GM21619 (cell line): ENCODE measurements around the gene SLC17A7.
"Not testable (repeated sequence)": the region's sequence is repeated elsewhere in the genome, so short reads cannot be mapped to it uniquely, and the experiment has no call there.

Experiments
- ATAC-seq: cut with Tn5 transposase; IDR thresholded peaks from one replicate; pipeline ENCODE4 v1.9.1; 2021; ENCODE audit not compliant: unreplicated experiment

Gene SLC17A7

DNA sequence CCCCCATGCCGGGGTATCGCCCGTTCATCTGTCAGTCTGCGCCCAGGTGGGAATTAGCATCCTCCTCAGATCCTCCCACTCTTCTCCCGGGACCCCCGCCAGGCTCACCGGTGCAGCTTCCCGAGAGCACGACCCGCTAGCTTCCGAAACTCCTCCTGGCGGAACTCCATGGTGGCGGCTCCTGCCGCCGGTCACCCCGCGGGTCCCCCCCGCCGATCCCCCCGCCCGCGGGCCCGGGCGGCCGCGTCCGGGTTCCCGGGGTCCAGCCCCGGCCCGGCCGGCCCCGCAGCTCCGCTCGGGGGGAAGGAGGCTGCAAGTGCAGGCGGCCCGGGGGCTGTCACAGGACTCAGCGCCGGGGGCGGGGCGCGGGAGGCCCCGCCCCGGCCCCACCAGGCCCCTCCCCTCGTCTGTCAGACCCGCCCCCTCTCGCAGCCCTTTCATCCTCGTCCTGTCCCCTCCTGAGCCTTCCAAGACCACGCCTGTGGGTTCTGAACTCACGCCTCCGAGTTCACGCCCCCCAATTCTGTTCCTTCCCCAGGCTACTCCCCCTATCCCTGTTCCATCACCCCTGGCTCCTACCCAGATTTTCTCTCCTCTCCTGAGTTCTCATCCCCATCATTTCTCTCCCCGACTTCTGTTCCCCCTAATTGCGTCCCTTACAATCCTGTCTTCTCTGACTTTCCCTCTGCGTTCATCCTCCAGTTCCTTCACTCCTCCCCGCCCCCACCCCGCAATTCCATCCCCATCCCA, at the start of gene SLC17A7:
Gene SLC17A7 (minus strand): TSS at position 318 of the 750 bp plus-strand sequence. CDS start 148 bp downstream, at position 170.
- ATAC-seq: no peak

DNA sequence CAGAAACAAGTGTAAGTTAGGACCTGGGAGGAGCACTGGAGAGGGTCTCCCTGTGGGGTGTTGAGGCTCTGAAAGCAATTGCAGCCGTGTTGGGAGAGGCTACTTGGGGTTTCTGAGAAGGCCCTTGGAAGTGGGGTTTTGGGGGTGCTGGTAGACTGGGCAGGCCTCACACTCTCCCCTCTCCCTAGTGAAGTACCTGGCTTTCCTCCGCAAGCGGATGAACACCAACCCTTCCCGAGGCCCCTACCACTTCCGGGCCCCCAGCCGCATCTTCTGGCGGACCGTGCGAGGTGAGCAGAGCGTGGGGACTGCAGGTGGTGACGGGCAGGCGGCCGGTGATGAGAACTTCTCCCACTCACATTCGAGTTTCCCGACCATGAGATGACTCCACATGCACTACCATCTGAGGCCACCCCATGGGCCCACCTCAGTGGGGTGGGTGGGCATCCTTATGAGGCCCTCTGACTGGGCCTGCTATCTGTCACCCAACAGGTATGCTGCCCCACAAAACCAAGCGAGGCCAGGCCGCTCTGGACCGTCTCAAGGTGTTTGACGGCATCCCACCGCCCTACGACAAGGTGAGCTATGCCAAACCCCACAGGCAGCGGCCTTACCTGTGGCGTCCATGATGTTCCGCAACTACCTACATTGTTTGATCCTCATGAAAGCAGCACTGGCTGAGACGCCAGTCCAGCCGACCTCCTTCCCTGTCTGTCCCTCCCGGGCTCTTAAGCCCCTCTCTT, 49.1 kb upstream of the SLC17A7 start:
- ATAC-seq: no peak

DNA sequence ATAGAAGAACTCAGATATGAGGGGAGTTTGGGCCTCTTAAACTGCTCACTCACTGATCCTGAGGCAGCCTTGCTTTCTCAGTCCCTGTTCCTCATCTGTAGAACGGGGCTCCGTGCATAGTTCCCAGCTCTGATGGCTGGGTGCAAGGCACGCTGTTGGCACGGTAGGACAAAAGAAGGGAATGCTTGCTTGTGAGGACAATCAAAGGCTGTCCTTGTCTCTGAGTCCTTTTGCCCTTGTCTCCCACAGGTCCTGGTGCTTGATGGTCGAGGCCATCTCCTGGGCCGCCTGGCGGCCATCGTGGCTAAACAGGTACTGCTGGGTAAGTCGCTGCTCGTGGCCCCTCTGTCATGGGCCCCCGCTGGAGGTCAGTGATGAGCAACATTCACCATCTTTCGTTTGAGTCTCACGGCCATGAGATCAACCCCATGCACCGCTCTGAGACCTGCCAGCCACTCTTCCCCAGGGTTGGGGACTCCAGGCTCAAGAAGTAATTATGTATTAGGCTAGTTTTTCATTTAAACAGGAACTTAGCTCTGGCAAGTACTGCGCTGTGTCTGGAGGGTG, 48.4 kb upstream of the SLC17A7 start:
- ATAC-seq: no peak

GRCh38 chr19:49488863-49489537, 47.7 kb upstream of the SLC17A7 start:
- no peak for ATAC-seq

DNA sequence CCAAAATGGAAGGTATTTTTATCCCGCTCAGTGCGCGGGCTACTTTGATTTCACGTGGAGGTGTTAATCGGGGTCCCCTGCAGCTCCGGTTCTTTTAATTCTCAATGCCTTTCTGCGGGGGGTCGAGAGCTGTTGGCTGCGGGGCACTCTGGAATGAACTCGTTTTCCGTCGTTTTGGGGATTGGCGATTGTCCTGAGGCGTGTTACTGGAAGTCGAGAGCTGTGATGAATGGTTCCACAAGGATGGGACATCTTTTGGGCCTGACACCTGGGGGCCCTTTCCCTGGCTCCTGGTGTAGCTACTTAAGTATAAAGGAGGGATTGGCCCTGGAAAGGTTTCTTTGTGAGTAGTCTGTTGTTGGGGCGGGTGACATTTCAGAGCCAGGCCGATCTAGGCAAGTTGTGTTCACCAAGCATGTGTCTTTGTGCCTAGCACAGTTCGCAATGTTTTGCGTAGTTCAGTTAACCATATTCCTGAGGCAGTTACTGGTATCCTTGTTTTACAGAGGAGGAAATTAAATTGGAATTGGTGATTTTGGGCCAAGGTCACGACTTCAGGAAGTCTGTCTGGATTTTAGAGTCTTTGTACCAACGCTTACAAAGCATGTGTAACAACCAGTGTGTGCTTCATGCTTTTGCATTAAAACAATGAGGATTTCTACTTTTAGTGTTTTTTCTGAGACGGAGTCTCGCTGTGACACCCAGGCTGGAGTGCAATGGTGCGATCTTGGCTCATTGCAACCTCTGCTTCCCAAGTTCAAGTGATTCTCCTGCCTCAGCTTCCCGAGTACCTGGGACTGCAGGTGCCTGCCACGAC, 46.9 kb upstream of the SLC17A7 start:
- no peak for ATAC-seq

DNA sequence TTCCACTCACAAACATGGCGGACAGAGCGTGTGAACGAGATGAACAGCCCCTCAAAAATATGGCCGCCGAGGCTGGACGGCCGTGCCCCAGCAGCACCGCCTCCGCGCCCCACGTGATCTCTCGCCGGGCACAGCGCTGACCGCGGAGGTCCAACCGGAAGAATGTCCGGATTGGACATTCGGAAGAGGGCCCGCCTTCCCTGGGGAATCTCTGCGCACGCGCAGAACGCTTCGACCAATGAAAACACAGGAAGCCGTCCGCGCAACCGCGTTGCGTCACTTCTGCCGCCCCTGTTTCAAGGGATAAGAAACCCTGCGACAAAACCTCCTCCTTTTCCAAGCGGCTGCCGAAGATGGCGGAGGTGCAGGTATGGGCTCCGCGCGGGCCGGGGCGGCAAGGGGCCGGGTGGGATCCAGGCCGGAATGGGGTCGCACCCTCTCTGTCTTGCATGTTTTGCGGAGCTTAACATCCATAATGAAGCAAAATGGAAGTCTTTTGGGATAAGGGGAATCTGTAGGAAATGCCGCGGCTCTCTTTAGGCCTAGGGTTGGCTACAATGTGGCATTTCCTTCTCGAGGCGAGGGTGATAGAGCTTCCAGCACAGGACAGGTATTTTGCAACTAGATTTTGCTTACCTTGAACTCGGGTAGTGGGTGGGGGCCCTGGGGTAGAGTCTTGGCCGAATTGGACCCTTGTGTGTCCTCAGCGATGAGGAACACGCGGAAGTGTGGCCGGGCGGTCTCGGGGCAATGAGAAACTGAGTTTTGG, 46.1 kb upstream of the SLC17A7 start, which contains the start of gene RPL13A:
Gene RPL13A (plus strand): TSS at position 332 of the 769 bp plus-strand sequence. CDS start 22 bp downstream, at position 354.
- ATAC-seq: peak; percentile 84

- no peak for ATAC-seq
Observed at GRCh38 chr19:49486710-49487276, 45.5 kb upstream of the SLC17A7 start.

DNA sequence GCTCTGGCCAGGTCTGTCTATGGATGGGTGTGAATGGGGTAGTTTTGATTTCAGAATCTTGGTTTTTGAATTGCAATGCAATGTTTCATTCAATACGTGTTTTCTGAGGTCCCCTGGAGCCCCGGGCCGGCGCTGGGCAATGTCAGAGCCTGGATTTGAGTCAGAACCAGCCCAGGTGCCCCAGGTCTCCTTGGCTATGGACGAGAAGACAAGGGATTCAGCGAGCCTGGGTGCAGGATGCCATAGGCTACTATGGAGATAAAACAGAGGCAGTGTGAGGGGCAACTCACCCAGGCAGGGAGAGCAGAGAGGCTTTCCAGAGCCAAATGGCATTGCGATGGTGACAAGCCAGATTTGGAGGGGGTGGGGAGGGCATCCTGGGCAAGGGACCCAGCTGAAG, 44.9 kb upstream of the SLC17A7 start:
- ATAC-seq: no peak

GRCh38 chr19:49481020-49481683, 39.8 kb upstream of the SLC17A7 start:
- no peak for ATAC-seq

GRCh38 chr19:49479975-49480628, 38.8 kb upstream of the SLC17A7 start:
- no peak for ATAC-seq

DNA sequence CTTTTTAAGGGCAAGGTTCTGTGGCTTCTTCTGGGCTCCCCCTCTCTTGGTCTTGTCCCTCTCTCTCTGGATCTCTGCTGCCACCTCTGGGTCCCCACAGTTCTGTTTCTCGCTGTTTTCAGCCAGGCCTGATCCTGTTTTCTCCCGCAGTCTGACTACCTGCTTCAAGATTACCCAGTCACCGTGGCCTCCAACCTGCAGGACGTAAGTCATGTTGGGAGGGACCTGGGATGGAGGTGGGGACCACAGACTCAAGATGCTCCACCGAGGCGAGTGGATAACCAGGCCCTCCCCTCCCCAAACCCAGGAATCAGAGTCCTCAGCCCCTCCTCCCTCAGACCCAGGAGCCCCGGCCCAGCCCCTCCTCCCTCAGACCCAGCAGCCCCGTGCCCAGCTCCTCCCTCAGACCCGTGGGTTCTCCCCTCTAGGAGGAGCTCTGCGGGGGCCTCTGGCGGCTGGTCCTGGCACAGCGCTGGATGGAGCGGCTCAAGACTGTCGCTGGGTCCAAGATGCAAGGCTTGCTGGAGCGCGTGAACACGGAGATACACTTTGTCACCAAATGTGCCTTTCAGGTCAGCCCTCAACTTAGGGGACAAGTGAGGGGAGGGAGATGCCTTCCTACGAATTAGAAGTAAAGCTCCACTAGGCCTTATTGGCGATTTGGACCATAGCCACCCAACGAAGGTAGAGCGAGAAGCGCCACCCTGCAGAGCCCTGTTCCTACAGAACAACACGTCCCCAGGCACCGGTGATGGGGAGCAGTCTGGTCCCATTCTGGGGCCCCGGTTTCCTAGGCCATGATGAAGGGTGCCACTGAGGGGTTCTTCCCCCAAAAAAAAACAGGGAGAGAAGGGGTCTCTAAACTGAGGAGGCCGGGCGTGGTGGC, 34.9 kb upstream of the SLC17A7 start:
- no peak for ATAC-seq

GRCh38 chr19:49475191-49475917, 34.0 kb upstream of the SLC17A7 start:
- no peak for ATAC-seq

DNA sequence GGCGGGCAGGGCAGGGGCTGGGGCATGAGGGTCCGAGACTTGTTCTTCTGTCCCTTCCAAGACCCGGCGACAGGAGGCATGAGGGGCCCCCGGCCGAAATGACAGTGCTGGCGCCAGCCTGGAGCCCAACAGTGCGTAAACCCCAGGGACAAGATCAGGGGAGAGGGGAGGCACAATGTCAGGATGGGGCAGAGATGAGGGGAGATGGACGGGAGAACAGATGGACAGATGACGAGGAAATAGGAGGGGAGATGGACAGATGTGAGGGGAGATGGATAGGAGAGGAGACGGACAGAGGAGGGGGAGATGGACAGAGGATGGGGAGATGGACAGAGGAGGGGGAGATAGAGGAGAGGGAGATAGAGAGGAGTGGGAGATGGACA, 33.2 kb upstream of the SLC17A7 start:
- ATAC-seq: no peak

DNA sequence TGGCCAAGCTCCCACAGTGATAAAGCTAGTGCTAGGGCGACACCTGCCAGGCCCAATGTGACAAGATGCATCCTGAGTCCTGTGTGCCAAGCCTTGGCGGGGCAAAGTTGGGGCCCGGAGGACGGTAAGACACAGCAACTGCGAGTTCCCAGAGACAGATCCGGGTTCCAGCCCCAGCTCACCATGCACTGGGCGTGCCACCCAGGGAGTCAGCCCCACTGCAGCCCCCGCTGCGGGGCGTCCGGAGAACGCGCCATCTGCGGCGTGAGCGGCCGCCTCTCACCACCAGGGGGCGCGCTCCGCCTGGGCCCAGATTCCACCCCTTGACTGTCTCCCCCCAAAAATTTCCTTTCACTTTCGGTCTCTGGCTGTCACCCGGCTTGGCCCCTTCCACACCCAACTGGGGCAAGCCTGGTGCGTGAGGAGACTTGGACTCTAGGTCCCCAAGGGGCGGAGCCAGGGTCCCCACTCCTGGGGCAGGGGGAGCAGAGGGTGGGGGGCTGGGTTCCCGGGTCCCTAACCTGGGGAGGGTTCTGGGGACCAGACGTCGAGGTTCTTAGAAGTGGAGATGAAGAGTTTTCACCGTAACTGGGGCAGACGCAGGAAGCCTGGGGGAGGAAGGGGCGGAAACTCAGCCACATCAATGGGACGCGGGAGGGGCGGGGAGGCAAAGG, 32.7 kb upstream of the SLC17A7 start, which contains the start of gene FLT3LG:
Gene FLT3LG (plus strand): TSS at position 348 of the 674 bp plus-strand sequence. CDS start 425 bp downstream, outside the sequence.
- peak; percentile 49 for ATAC-seq

GRCh38 chr19:49473501-49473867, 32.2 kb upstream of the SLC17A7 start:
- not testable (repeated sequence) for ATAC-seq

DNA sequence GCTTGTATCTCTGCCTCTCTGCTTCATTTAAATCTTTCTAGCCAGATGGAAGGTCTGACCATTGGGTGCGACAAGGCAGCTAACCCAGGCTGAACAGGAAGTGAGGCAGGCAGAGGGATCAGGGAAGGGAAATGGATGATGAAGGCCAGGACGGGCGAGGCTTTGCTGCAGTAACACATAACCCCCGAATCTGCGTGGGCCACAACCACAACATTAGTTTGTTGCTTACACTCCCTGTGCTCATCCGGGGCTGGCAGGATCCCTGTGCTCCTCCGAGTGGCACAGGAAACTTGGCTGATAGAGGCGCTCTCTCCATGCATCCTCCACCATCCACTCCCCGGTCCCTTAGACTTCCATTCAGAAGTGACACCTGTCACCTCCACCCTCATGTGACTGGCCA, 31.6 kb upstream of the SLC17A7 start:
- ATAC-seq: no peak
